ENCODE measurements around the gene B3GNT5.

- TF ChIP-seq CTCF (IDR thresholded peaks at IDR 0.05) (no peak), ZFX (IDR thresholded peaks at IDR 0.05; ENCODE audit: borderline replicate concordance) (no peak)
Observed at GRCh38 chr3:183217548-183218332, 35.3 kb upstream of the B3GNT5 start.

Measured in 22Rv1 (cell line).